Suprapubic skin (tissue), 3 donors: ENCODE measurements around the gene PSMA6.

ENCODE experiments used
- CTCF ChIP-seq, 2 donors: fragments of 200-600 bp in 1 of 2; fragments of 450-650 bp in 1 of 2; sonication (generic) in 1 of 2; IDR thresholded peaks; one replicate each; pipeline ENCODE4 v1.5.1; 2016 to 2019; ENCODE audit warnings: antibody characterized with exemption in 2 of 2, mild to moderate bottlenecking in 1 of 2, moderate library complexity in 1 of 2
- POLR2AphosphoS5 ChIP-seq, 3 donors: sonication (generic); formaldehyde crosslinking; IDR thresholded peaks; one replicate each; pipeline ENCODE4 v1.6.1; 2017; ENCODE audit warnings: antibody characterized with exemption in 3 of 3

- TF ChIP-seq POLR2AphosphoS5 (IDR thresholded peaks at IDR 0.05) (no peak), CTCF (IDR thresholded peaks at IDR 0.05) (no peak)
These were observed 6.2 kb downstream of the PSMA6 start for GRCh38 chr14:35298351-35298750.
